ENCODE measurements around the gene OR8K5.
"Not testable (repeated sequence)": the region's sequence is repeated elsewhere in the genome, so short reads cannot be mapped to it uniquely, and the experiment has no call there.

The OR8K5 gene

GRCh38 chr11:56183459-56183858 is 23.3 kb upstream of the OR8K5 start:
- Histone ChIP-seq H3K4me3 (replicated peaks; ENCODE audit: low read depth, low read length) (no peak overlapping the region), H3K27me3 (replicated peaks; ENCODE audit: control insufficient read depth, insufficient read depth, low read length) (no peaks in the 10 kb centered on the region), H3K36me3 (ENCODE audit: control insufficient read depth, insufficient read depth, low read length) (no peaks in the 10 kb centered on the region)
- no peak for DNase-seq (ENCODE audit: extremely low read depth, insufficient read length)
- no peak for TF ChIP-seq CTCF (IDR thresholded peaks at IDR 0.05; ENCODE audit: insufficient read depth, low read length, poor library complexity, severe bottlenecking)

GRCh38 chr11:56176318-56176717 is 16.2 kb upstream of the OR8K5 start, which contains the start of gene OR5J2:
OR5J2 (plus strand) TSS chr11:56176618; CDS start chr11:56176618, 0 bp downstream.
- Histone ChIP-seq H3K27me3 (replicated peaks; ENCODE audit: control insufficient read depth, insufficient read depth, low read length) (no peaks in the 10 kb centered on the region), H3K4me3 (replicated peaks; ENCODE audit: low read depth, low read length) (no peak within 1 kb of the TSS), H3K36me3 (ENCODE audit: control insufficient read depth, insufficient read depth, low read length) (no peaks in the 10 kb centered on the region)
- TF ChIP-seq CTCF (IDR thresholded peaks at IDR 0.05; ENCODE audit: insufficient read depth, low read length, poor library complexity, severe bottlenecking): no peak
- DNase-seq (ENCODE audit: extremely low read depth, insufficient read length): no peak

GRCh38 chr11:56172256-56172830 is 12.2 kb upstream of the OR8K5 start:
- DNase-seq (ENCODE audit: extremely low read depth, insufficient read length): no peak
- no peak overlapping the region for H3K4me3 ChIP-seq (replicated peaks; ENCODE audit: low read depth, low read length)
- no peaks in the 10 kb centered on the region for H3K27me3 ChIP-seq (replicated peaks; ENCODE audit: control insufficient read depth, insufficient read depth, low read length)
- no peak for TF ChIP-seq CTCF (IDR thresholded peaks at IDR 0.05; ENCODE audit: insufficient read depth, low read length, poor library complexity, severe bottlenecking)
- no peaks in the 10 kb centered on the region for H3K36me3 ChIP-seq (ENCODE audit: control insufficient read depth, insufficient read depth, low read length)

GRCh38 chr11:56163804-56164203 is 3.7 kb upstream of the OR8K5 start:
- DNase-seq (ENCODE audit: extremely low read depth, insufficient read length): no peak
- no peak for TF ChIP-seq CTCF (IDR thresholded peaks at IDR 0.05; ENCODE audit: insufficient read depth, low read length, poor library complexity, severe bottlenecking)
- H3K36me3 ChIP-seq (ENCODE audit: control insufficient read depth, insufficient read depth, low read length): no peaks in the 10 kb centered on the region

GRCh38 chr11:56152333-56152732 is 7.8 kb downstream of the OR8K5 start:
- H3K36me3 ChIP-seq (ENCODE audit: control insufficient read depth, insufficient read depth, low read length): no peaks in the 10 kb centered on the region
- H3K4me3 ChIP-seq (replicated peaks; ENCODE audit: low read depth, low read length): no peak overlapping the region
- no peak for DNase-seq (ENCODE audit: extremely low read depth, insufficient read length)
- H3K27me3 ChIP-seq (replicated peaks; ENCODE audit: control insufficient read depth, insufficient read depth, low read length): no peaks in the 10 kb centered on the region
- no peak for TF ChIP-seq CTCF (IDR thresholded peaks at IDR 0.05; ENCODE audit: insufficient read depth, low read length, poor library complexity, severe bottlenecking)

More at GRCh38 chr11:56163804-56164203, 3.7 kb upstream of the OR8K5 start:
- Histone ChIP-seq H3K27me3 (replicated peaks; ENCODE audit: control insufficient read depth, insufficient read depth, low read length) (no peaks in the 10 kb centered on the region), H3K4me3 (replicated peaks; ENCODE audit: low read depth, low read length) (no peak overlapping the region)

- no peak overlapping the region for H3K4me3 ChIP-seq (replicated peaks; ENCODE audit: low read depth, low read length)
- DNase-seq (ENCODE audit: extremely low read depth, insufficient read length): no peak
- no peaks in the 10 kb centered on the region for H3K27me3 ChIP-seq (replicated peaks; ENCODE audit: control insufficient read depth, insufficient read depth, low read length)
- no peaks in the 10 kb centered on the region for H3K36me3 ChIP-seq (ENCODE audit: control insufficient read depth, insufficient read depth, low read length)
- TF ChIP-seq CTCF (IDR thresholded peaks at IDR 0.05; ENCODE audit: insufficient read depth, low read length, poor library complexity, severe bottlenecking): no peak
These were observed 8.7 kb downstream of the OR8K5 start for GRCh38 chr11:56151376-56151775.

- not testable (repeated sequence) for H3K4me3 ChIP-seq (replicated peaks; ENCODE audit: low read depth, low read length); H3K27me3 ChIP-seq (replicated peaks; ENCODE audit: control insufficient read depth, insufficient read depth, low read length); DNase-seq (ENCODE audit: extremely low read depth, insufficient read length); H3K36me3 ChIP-seq (ENCODE audit: control insufficient read depth, insufficient read depth, low read length)
These were observed 16.4 kb downstream of the OR8K5 start for GRCh38 chr11:56143681-56144080.

All from GM06990 (cell line).